ENCODE measurements around the gene LYL1.

LYL1 gene

GRCh38 chr19:13109361-13110098 lies 6.9 kb upstream of the LYL1 start:
- DNase-seq (ENCODE audit: extremely low read depth in 1 of 2, low read depth in 1 of 2) = no peak

- DNase-seq (ENCODE audit: extremely low read depth in 1 of 2, low read depth in 1 of 2) = no peak
Measured at GRCh38 chr19:13104848-13105711, 2.4 kb upstream of the LYL1 start.

- DNase-seq (ENCODE audit: extremely low read depth in 1 of 2, low read depth in 1 of 2) = no peak
Measured at GRCh38 chr19:13104360-13104847, 1.7 kb upstream of the LYL1 start.

- no peak for DNase-seq (ENCODE audit: extremely low read depth in 1 of 2, low read depth in 1 of 2)
Measured at GRCh38 chr19:13103581-13104359, 1.1 kb upstream of the LYL1 start.

GRCh38 chr19:13102416-13102665 lies 317 bp downstream of the LYL1 start:
- DNase-seq (ENCODE audit: extremely low read depth in 1 of 2, low read depth in 1 of 2) = no peak

- no peak for DNase-seq (ENCODE audit: extremely low read depth in 1 of 2, low read depth in 1 of 2)
Measured at GRCh38 chr19:13101590-13102415, 855 bp downstream of the LYL1 start.

GRCh38 chr19:13100841-13101589 lies 1.6 kb downstream of the LYL1 start:
- DNase-seq (ENCODE audit: extremely low read depth in 1 of 2, low read depth in 1 of 2) = no peak

GRCh38 chr19:13100031-13100588 lies 2.5 kb downstream of the LYL1 start:
- DNase-seq (ENCODE audit: extremely low read depth in 1 of 2, low read depth in 1 of 2) = peak in 1 of 2 donors; percentile 59

- peak in 1 of 2 donors; percentile 71 for DNase-seq (ENCODE audit: extremely low read depth in 1 of 2, low read depth in 1 of 2)
Measured at GRCh38 chr19:13099073-13099999, 3.3 kb downstream of the LYL1 start.

GRCh38 chr19:13098277-13099072 lies 4.2 kb downstream of the LYL1 start:
- no peak for DNase-seq (ENCODE audit: extremely low read depth in 1 of 2, low read depth in 1 of 2)

- no peak for DNase-seq (ENCODE audit: extremely low read depth in 1 of 2, low read depth in 1 of 2)
Measured at GRCh38 chr19:13097463-13098258, 5.0 kb downstream of the LYL1 start.

- DNase-seq (ENCODE audit: extremely low read depth in 1 of 2, low read depth in 1 of 2) = no peak
Measured at GRCh38 chr19:13097033-13097462, 5.6 kb downstream of the LYL1 start.

- no peak for DNase-seq (ENCODE audit: extremely low read depth in 1 of 2, low read depth in 1 of 2)
Measured at GRCh38 chr19:13095934-13096927, 6.4 kb downstream of the LYL1 start.

GRCh38 chr19:13095393-13095784 lies 7.3 kb downstream of the LYL1 start:
- DNase-seq (ENCODE audit: extremely low read depth in 1 of 2, low read depth in 1 of 2) = no peak

GRCh38 chr19:13094771-13095392 lies 7.8 kb downstream of the LYL1 start:
- no peak for DNase-seq (ENCODE audit: extremely low read depth in 1 of 2, low read depth in 1 of 2)

All from stimulated activated CD8-positive, alpha-beta memory T cell treated with anti-CD3 and anti-CD28 coated beads, Interleukin-7, amount 100 ng/mL, for 48 hours (primary cell).